HG02870 (cell line): ENCODE results near the gene JAK1.

ENCODE experiments used
- ATAC-seq: cut with Tn5 transposase; IDR thresholded peaks from one replicate; pipeline ENCODE4 v1.9.1; 2021; ENCODE audit warnings: mild to moderate bottlenecking, moderate library complexity; ENCODE audit not compliant: unreplicated experiment

Gene JAK1

GRCh38 chr1:64980745-64981600, 14.6 kb upstream of the JAK1 start:
- no peak for ATAC-seq

GRCh38 chr1:64979358-64979757, 13.0 kb upstream of the JAK1 start:
- no peak for ATAC-seq

GRCh38 chr1:64976361-64976760, 10.0 kb upstream of the JAK1 start:
- ATAC-seq: no peak

- no peak for ATAC-seq
Measured at GRCh38 chr1:64975740-64976139, 9.4 kb upstream of the JAK1 start.

GRCh38 chr1:64975127-64975526, 8.8 kb upstream of the JAK1 start:
- ATAC-seq: no peak

- ATAC-seq: no peak
Measured at GRCh38 chr1:64974288-64974825, 8.0 kb upstream of the JAK1 start.

- no peak for ATAC-seq
Measured at GRCh38 chr1:64973061-64973647, 6.8 kb upstream of the JAK1 start.

- no peak for ATAC-seq
Measured at GRCh38 chr1:64969305-64970046, 3.1 kb upstream of the JAK1 start.

GRCh38 chr1:64967381-64967780, 1.0 kb upstream of the JAK1 start:
- ATAC-seq: no peak

- peak; percentile 44 for ATAC-seq
Measured at GRCh38 chr1:64965366-64966157, 787 bp downstream of the JAK1 start.

- no peak for ATAC-seq
Measured at GRCh38 chr1:64963466-64963865, 2.9 kb downstream of the JAK1 start.

- ATAC-seq: no peak
Measured at GRCh38 chr1:64962441-64962840, 3.9 kb downstream of the JAK1 start.

GRCh38 chr1:64961923-64962322, 4.4 kb downstream of the JAK1 start:
- no peak for ATAC-seq

GRCh38 chr1:64960731-64961130, 5.6 kb downstream of the JAK1 start:
- ATAC-seq: peak; percentile 52

GRCh38 chr1:64959986-64960385, 6.4 kb downstream of the JAK1 start:
- ATAC-seq: no peak

GRCh38 chr1:64956733-64957441, 9.5 kb downstream of the JAK1 start:
- peak; percentile 86 for ATAC-seq

- peak; percentile 3 for ATAC-seq
Measured at GRCh38 chr1:64956010-64956640, 10.2 kb downstream of the JAK1 start.

- ATAC-seq: no peak
Measured at GRCh38 chr1:64955097-64956009, 11.0 kb downstream of the JAK1 start.

- ATAC-seq: no peak
Measured at GRCh38 chr1:64953241-64953640, 13.1 kb downstream of the JAK1 start.
